ENCODE measurements around the gene DIS3L2.

- no peak for TF ChIP-seq CTCF (IDR thresholded peaks at IDR 0.05)
- no peak for TF ChIP-seq POLR2A (IDR thresholded peaks at IDR 0.05)
Measured at GRCh38 chr2:232218778-232219495, 257.4 kb downstream of the DIS3L2 start.
